ENCODE results near the gene BHLHE41.

DNA sequence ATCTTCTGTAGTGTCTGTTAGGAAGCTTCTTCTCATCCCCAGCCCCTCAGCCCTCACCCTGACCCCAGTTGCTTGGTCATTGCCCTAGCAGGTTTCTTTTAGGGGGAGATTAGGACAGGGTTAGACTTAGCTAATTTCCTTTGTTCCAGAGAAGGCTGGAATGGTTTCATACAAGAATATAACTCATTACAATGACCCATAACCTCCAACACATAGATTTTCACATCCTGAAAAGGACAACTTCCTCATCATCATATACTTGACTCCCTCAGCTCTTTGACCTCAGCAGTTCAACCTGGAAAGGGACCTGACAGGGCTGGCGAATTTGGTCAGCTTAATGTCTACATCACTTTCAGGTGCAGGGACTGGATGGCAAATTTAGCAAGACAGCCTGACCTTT lies 8.0 kb upstream of the BHLHE41 start:
- TF ChIP-seq, protein P1, sequence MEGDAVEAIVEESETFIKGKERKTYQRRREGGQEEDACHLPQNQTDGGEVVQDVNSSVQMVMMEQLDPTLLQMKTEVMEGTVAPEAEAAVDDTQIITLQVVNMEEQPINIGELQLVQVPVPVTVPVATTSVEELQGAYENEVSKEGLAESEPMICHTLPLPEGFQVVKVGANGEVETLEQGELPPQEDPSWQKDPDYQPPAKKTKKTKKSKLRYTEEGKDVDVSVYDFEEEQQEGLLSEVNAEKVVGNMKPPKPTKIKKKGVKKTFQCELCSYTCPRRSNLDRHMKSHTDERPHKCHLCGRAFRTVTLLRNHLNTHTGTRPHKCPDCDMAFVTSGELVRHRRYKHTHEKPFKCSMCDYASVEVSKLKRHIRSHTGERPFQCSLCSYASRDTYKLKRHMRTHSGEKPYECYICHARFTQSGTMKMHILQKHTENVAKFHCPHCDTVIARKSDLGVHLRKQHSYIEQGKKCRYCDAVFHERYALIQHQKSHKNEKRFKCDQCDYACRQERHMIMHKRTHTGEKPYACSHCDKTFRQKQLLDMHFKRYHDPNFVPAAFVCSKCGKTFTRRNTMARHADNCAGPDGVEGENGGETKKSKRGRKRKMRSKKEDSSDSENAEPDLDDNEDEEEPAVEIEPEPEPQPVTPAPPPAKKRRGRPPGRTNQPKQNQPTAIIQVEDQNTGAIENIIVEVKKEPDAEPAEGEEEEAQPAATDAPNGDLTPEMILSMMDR (IDR thresholded peaks at IDR 0.05 in 8 of 11, conservative IDR thresholded peaks at IDR 0.05 in 3 of 11), result no peak
- no peak for TF ChIP-seq POLR2A (IDR thresholded peaks at IDR 0.05)

Measured in spleen (tissue), 7 donors.